ENCODE data around the gene ZFC3H1. TPM values are rescaled to one million over a fixed set of nuclear protein-coding genes. Genes with fewer than 3 reads are reported as not detected.

Gene ZFC3H1
- total RNA-seq, 1 donor from 2014 or later: 65.4 TPM

GRCh38 chr12:71682466-71682865 lies 18.8 kb upstream of the ZFC3H1 start:
- intact Hi-C loops (cut with micrococcal nuclease): no loop called here

- intact Hi-C loops (cut with micrococcal nuclease): no loop called here
Measured at GRCh38 chr12:71671816-71672215, 8.2 kb upstream of the ZFC3H1 start.

GRCh38 chr12:71671311-71671710 lies 7.7 kb upstream of the ZFC3H1 start:
- intact Hi-C loops (cut with micrococcal nuclease): no loop called here

- intact Hi-C loops (cut with micrococcal nuclease): no loop called here
Measured at GRCh38 chr12:71666259-71666658, 2.6 kb upstream of the ZFC3H1 start.

GRCh38 chr12:71665090-71665463 lies 1.4 kb upstream of the ZFC3H1 start:
- intact Hi-C loops (cut with micrococcal nuclease): no loop called here

- intact Hi-C loops (cut with micrococcal nuclease): loop anchor here (1.0 to 5.0 kb wide), 3 partner anchors 22 to 1421 kb away; partner anchors contain the start of genes CNOT2, KCNMB4 and TMEM19
Measured at GRCh38 chr12:71664411-71665089, 902 bp upstream of the ZFC3H1 start.

GRCh38 chr12:71662849-71663560 lies 643 bp downstream of the ZFC3H1 start:
- intact Hi-C loops (cut with micrococcal nuclease): loop anchor here (1.0 to 5.0 kb wide), 8 partner anchors 9 to 1924 kb away; partner anchors contain the start of genes KCNMB4, RAB21, RAB3IP and TBC1D15

GRCh38 chr12:71661977-71662530 lies 1.6 kb downstream of the ZFC3H1 start:
- intact Hi-C loops (cut with micrococcal nuclease): loop anchor here (1.0 to 5.0 kb wide), 4 partner anchors 15 to 1923 kb away; partner anchors contain the start of genes KCNMB4 and RAB3IP

- intact Hi-C loops (cut with micrococcal nuclease): loop anchor here (5.0 kb wide), 1 partner anchor 44 kb away; no protein-coding TSS in a partner anchor
Measured at GRCh38 chr12:71656740-71657139, 6.9 kb downstream of the ZFC3H1 start.

- intact Hi-C loops (cut with micrococcal nuclease): loop anchor here (1.0 to 5.0 kb wide), 2 partner anchors 10 to 44 kb away; no protein-coding TSS in a partner anchor
Measured at GRCh38 chr12:71655907-71656306, 7.7 kb downstream of the ZFC3H1 start.

GRCh38 chr12:71655495-71655894 lies 8.2 kb downstream of the ZFC3H1 start:
- intact Hi-C loops (cut with micrococcal nuclease): loop anchor here (1.0 to 5.0 kb wide), 2 partner anchors 9 to 43 kb away; no protein-coding TSS in a partner anchor

GRCh38 chr12:71654200-71654599 lies 9.4 kb downstream of the ZFC3H1 start:
- intact Hi-C loops (cut with micrococcal nuclease): loop anchor here (1.0 kb wide), 1 partner anchor 9 kb away; the partner anchor contains the start of gene ZFC3H1

- intact Hi-C loops (cut with micrococcal nuclease): no loop called here
Measured at GRCh38 chr12:71653137-71653536, 10.5 kb downstream of the ZFC3H1 start.

GRCh38 chr12:71652656-71653055 lies 11.0 kb downstream of the ZFC3H1 start:
- intact Hi-C loops (cut with micrococcal nuclease): no loop called here

GRCh38 chr12:71649401-71649800 lies 14.2 kb downstream of the ZFC3H1 start:
- intact Hi-C loops (cut with micrococcal nuclease): no loop called here

GRCh38 chr12:71648537-71648936 lies 15.1 kb downstream of the ZFC3H1 start:
- intact Hi-C loops (cut with micrococcal nuclease): no loop called here

GRCh38 chr12:71646512-71646911 lies 17.1 kb downstream of the ZFC3H1 start:
- intact Hi-C loops (cut with micrococcal nuclease): loop anchor here (1.0 to 2.0 kb wide), 2 partner anchors 9 to 16 kb away; partner anchors contain the start of gene ZFC3H1

GRCh38 chr12:71645268-71645667 lies 18.4 kb downstream of the ZFC3H1 start:
- intact Hi-C loops (cut with micrococcal nuclease): no loop called here

- intact Hi-C loops (cut with micrococcal nuclease): loop anchor here (2.0 kb wide), 1 partner anchor 15 kb away; no protein-coding TSS in a partner anchor
Measured at GRCh38 chr12:71642264-71642663, 21.4 kb downstream of the ZFC3H1 start.

GRCh38 chr12:71641390-71641789 lies 22.3 kb downstream of the ZFC3H1 start:
- intact Hi-C loops (cut with micrococcal nuclease): no loop called here

- intact Hi-C loops (cut with micrococcal nuclease): no loop called here
Measured at GRCh38 chr12:71640316-71640715, 23.3 kb downstream of the ZFC3H1 start.

GRCh38 chr12:71639341-71639760 lies 24.3 kb downstream of the ZFC3H1 start:
- intact Hi-C loops (cut with micrococcal nuclease): no loop called here

Measured in T-helper 1 cell treated with Interleukin-12 subunit alpha and Interleukin-12 subunit beta and Interleukin-4 antibody, amounts not matched to agents 30 ng/mL and 1 ng/mL, for 36 hours (primary cell).